GM19035 (cell line): ENCODE data around the gene MFSD8.
"Not testable (repeated sequence)": the region's sequence is repeated elsewhere in the genome, so short reads cannot be mapped to it uniquely, and the experiment has no call there.

Experiments
- ATAC-seq: cut with Tn5 transposase; IDR thresholded peaks from one replicate; pipeline ENCODE4 v1.9.1; 2021; ENCODE audit not compliant: unreplicated experiment

MFSD8 gene

GRCh38 chr4:127965062-127965802 is at the start of gene MFSD8, which contains the start of gene ABHD18:
MFSD8 (minus strand) TSS chr4:127965173; CDS start chr4:127965133, 40 bp downstream.
ABHD18 (plus strand) TSS chr4:127965406; CDS start chr4:127982956, 17,550 bp downstream.
- ATAC-seq: peak; percentile 94

DNA sequence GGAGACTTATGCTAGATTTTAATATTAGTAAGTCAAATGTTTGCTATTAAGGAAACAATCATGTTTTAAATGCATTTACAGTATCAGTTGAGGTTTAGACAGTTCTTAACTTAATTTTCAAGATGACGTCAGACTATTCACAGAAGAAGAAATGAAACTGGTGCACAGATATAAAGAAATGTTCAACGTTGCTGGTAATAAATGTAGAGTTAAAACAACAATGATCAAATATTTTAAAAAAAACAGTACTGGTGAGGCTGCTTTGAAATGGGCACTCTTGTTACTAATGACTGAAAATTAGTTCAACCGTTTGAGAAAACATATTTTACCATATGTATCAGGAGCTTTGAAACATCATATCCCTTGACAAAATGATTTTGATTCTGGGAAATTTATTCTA is 44.5 kb upstream of the MFSD8 start:
- ATAC-seq: no peak

GRCh38 chr4:128006592-128006991 is 41.6 kb upstream of the MFSD8 start:
- ATAC-seq: no peak

- peak; percentile 98 for ATAC-seq
Measured at GRCh38 chr4:127997534-127998388, 32.8 kb upstream of the MFSD8 start.

DNA sequence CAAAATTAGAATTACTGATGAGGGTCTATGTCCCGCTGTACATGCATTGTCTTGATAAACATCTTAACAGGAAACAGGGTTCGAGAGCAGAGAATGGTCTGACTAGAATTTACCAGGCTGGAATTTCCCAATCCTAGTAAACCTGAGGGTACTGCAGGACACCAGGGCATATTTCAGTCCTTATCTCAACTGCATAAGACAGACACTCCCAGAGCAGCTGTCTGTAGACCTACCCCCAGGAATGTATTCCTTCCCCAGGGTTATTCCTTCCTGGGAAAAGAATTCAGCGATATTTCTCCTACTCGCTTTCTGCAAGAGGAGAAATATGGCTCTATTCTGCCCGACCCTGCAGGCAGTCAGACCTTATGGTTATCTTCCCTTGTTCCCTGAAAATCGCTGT is 31.5 kb upstream of the MFSD8 start:
- not testable (repeated sequence) for ATAC-seq

DNA sequence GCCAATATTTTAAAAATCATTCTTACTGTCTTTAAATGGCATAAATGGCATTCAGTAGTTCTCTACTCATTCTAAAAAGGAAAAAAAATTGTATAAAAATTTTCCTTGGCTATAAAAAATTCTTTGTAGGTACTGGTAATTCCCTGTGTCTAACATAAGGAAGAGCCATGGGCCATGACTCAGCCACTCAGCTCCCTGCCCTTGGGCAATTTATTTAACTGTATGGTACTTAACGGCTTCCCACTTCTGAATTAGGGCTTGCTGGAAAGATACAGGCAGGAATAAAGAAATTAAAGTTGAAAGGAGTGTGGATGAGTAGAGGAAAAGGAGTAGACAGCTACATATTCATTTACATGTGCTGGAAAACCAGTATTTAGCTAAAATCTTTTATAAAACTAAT is 30.8 kb upstream of the MFSD8 start:
- no peak for ATAC-seq

- no peak for ATAC-seq
Measured at GRCh38 chr4:127993151-127993550, 28.2 kb upstream of the MFSD8 start.

DNA sequence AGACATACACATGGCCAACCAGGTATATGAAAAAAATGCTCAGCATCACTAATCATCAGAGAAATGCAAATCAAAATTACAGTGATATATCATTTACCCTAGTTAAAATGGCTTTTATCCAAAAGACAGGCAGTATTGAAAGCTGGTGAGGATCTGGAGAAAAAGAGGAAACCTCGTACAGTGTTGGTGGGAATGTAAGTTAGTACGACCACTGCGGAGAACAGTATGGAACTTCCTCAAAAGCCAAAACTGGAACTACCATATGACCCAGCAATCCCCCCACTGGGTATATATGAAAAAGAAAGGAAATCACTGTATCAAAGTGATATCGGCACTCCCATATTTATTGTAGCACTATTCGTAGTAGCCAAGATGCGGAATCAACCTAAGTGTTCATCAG is 23.7 kb upstream of the MFSD8 start:
- ATAC-seq: no peak

DNA sequence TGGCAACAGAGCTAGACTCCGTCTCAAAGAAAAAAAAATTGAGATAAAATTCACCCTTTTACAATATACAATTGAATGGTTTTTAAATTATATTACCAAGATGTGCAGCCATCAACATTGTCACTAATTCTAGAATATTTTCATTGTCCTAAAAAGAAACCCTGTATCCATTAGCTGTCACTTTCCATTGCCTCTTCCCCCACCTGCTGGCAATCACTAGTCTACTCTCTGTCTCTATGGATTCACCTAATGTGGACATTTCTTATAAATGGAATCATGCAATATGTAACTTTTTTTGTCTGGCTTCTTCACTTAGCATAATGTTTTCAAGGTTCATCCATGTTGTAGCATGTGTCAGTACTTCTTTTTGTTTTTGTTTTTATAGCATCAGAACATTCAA is 21.0 kb upstream of the MFSD8 start:
- ATAC-seq: no peak

DNA sequence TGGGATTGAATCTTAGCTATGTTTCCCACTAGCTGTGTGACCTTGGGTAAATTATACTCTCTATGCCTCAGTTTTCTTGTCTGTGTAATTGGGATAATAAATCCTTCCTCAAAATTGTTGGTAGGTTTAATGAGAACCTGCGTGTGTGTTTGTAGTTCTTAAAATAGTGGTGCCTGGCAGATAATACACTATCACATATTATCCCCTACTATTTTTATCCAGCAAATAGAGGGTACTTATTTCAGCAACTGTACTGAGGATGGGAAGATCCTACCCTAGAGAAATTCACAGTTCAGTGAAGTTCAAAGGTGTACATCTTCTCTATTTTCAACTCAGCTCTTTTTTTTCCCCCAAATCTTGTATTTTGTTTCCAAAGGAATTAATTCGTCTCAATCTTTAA is 17.5 kb upstream of the MFSD8 start:
- ATAC-seq: no peak

GRCh38 chr4:127978930-127979329 is 14.0 kb upstream of the MFSD8 start:
- no peak for ATAC-seq

DNA sequence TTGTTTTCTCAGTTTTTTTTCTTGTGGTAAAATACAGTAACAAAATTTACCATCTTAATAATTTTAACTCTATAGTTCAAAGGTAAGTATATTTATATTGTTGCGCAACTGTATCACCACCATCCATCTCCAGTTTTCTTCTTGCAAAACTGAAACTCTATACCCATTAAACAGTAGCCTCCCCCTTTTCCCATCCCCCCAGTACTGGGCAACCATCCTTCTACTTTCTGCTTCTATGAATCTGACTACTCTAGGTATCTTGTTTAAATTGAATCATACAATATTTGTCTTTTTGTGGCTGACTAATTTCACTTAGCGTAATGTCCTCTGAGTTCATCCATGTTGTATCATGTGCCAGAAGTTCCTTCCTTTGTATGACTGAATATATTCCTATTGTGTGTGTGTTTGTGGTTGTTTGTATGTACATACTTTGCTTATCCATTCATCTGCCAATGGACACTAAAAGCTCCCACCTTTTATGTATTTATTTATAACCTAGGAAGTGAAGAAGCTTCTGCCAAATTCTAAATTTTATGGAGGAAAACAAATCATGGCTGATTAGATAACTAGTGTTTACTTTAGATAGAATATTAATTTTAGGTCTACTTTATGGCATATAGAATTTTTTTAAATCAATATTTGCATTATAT is 10.3 kb upstream of the MFSD8 start:
- ATAC-seq: no peak

- ATAC-seq: not testable (repeated sequence)
Measured at GRCh38 chr4:127970925-127971324, 6.0 kb upstream of the MFSD8 start.

DNA sequence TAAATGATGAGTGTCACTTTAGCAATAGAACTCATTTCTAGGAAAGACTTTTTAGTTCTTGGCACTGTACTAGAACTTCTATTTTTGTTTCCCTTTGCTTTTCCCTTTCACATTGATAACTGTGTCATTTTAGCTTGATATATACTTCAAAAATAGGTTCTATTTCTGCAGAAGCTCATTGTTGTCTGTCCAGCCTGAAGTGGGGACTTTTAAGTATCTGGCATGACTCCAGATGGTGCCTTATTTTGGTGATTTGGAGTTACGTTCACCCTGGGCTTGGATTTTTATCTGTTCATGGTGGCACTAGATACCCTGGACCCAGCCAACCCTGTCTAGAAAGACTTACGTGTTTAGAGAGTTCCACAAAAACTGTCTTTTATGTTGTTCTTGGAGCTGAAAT is 3.6 kb upstream of the MFSD8 start:
- ATAC-seq: no peak

- no peak for ATAC-seq
Measured at GRCh38 chr4:127967141-127967775, 2.3 kb upstream of the MFSD8 start.

- ATAC-seq: peak; percentile 36
Measured at GRCh38 chr4:127965803-127966175, 816 bp upstream of the MFSD8 start.

- peak; percentile 26 for ATAC-seq
Measured at GRCh38 chr4:127964426-127965061, 429 bp downstream of the MFSD8 start.

DNA sequence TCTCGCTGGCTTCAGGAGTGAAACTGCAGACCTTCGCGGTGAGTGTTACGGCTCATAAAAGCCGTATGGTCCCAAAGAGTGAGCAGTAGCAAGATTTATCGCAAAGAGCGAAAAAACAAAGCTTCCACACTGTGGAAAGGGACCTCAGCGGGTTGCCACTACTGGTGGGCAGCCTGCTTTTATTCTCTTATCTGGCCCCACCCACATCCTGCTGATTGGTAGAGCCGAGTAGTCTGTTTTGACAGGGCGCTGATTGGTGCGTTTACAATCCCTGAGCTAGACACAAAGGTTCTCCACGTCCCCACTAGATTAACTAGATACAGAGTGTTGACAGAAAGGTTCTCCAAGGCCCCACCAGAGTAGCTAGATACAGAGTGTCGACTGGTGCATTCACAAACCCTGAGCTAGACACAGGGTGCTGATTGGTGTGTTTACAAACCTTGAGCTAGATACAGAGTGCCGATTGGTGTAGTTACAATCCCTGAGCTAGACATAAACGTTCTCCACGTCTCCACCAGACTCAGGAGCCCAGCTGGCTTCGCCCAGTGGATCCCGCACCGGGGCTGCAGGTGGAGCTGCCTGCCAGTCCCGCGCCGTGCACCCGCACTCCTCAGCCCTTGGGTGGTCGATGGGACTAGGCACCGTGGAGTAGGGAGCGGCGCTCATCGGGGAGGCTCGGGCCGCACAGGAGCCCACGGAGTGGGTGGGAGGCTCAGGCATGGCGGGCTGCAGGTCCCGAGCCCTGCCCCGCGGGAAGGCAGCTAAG is 1.2 kb downstream of the MFSD8 start:
- not testable (repeated sequence) for ATAC-seq

GRCh38 chr4:127959794-127960193 is 5.2 kb downstream of the MFSD8 start:
- ATAC-seq: no peak

DNA sequence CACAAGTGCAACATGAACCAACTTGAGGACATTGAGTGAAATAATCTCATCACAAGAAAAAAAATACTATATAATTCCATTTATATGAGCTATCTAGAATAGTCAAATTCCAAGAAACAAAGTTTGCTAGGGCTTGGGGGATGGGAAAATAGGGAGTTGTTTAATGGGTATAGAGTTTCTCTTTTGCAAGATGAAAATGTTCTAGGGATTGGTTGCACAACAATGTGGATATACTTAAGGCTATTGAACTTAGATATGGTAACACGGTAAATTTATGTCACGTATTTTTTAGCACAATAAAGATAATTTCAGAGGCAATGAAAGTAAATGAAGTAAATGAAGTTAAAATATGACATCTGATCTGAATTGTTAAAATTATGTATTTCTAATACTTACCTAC is 7.9 kb downstream of the MFSD8 start:
- ATAC-seq: no peak
